GM12891 (cell line): Measurements from ENCODE around the gene TSPO2.

Experiments
- DNase-seq: peaks from one replicate; pipeline ENCODE4 v3.0.0; 2011; ENCODE audit warnings: low spot score; ENCODE audit not compliant: insufficient read length
- FAIRE-seq: peaks from 2 replicates; lab custom pipeline; 2011; peaks lifted over from hg19 to GRCh38; lab: Jason Lieb, UNC
- PAX5 ChIP-seq: IDR thresholded peaks from 2 replicates; pipeline ENCODE4 v1.6.1; 2011; ENCODE audit warnings: low read length, moderate library complexity, mild to moderate bottlenecking; ENCODE audit not compliant: insufficient read depth, severe bottlenecking
- POLR2A ChIP-seq: IDR thresholded peaks from 2 replicates; pipeline ENCODE4 v1.6.1; 2011; ENCODE audit warnings: low read depth, low read length, control low read depth
- POU2F2 ChIP-seq: IDR thresholded peaks from 2 replicates; pipeline ENCODE4 v1.6.1; 2011; ENCODE audit warnings: low read depth, mild to moderate bottlenecking, control low read depth, low read length, moderate library complexity
- SPI1 ChIP-seq: IDR thresholded peaks from 2 replicates; pipeline ENCODE4 v1.6.1; 2011; ENCODE audit warnings: low read depth, low read length, control low read depth
- TAF1 ChIP-seq: IDR thresholded peaks from 2 replicates; pipeline ENCODE4 v1.6.1; 2011; ENCODE audit warnings: low read depth, low read length, control low read depth

Gene TSPO2

DNA sequence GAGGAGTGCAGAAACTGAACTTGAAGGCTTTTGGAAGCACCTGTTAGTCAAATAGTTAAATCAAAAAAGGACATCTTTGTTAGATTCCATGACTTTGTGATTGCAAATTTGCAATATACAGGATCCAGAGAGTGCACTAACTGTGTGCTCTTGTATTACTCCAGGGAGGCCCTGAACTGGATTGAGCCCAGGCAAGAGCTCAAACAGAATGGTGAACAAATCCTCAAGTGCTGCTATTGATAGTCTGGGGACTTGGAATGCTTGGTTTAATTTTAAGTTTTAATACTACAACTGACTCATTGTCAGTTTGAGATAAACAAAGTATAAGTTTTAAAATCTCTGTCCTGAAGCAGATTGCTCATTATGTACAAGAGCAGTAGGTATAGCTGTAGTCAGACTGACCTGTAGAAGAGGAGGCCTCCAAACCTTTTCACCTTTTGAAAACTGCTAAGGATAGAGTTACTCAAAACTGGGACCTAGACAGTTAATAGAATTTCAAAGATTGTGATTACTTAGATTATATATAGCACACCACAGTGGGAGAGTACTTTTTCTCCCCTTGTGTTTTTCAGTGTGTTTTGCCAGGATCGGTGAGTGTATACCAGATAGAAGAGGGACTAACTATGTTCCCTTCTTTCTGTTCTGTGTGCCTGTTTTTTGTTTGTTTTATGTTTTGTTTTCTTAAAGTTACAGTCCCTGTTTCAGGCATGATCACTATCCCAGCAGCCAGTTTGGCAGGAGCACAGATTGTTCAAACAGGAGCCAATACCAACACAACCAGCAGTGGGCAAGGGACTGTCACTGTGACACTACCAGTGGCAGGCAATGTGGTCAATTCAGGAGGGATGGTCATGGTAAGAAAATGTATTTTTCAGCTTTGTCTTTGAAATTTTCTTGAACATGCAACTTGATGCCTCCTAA, 48.8 kb downstream of the TSPO2 start:
- TF ChIP-seq POLR2A, result no peak
- DNase-seq, result no peak
- FAIRE-seq, result no peak

GRCh38 chr6:41092421-41093140, 50.3 kb downstream of the TSPO2 start:
- DNase-seq (no peak), FAIRE-seq (no peak)
- TF ChIP-seq POU2F2 (no peak), SPI1 (no peak), TAF1 (no peak), PAX5 (no peak), POLR2A (no peak)

- DNase-seq, result no peak
- no peak for TF ChIP-seq POLR2A
- no peak for TF ChIP-seq TAF1
- TF ChIP-seq PAX5, result no peak
- FAIRE-seq, result no peak
Measured at GRCh38 chr6:41093729-41094128, 51.5 kb downstream of the TSPO2 start.
